ENCODE results near the gene KCTD5.

DNA sequence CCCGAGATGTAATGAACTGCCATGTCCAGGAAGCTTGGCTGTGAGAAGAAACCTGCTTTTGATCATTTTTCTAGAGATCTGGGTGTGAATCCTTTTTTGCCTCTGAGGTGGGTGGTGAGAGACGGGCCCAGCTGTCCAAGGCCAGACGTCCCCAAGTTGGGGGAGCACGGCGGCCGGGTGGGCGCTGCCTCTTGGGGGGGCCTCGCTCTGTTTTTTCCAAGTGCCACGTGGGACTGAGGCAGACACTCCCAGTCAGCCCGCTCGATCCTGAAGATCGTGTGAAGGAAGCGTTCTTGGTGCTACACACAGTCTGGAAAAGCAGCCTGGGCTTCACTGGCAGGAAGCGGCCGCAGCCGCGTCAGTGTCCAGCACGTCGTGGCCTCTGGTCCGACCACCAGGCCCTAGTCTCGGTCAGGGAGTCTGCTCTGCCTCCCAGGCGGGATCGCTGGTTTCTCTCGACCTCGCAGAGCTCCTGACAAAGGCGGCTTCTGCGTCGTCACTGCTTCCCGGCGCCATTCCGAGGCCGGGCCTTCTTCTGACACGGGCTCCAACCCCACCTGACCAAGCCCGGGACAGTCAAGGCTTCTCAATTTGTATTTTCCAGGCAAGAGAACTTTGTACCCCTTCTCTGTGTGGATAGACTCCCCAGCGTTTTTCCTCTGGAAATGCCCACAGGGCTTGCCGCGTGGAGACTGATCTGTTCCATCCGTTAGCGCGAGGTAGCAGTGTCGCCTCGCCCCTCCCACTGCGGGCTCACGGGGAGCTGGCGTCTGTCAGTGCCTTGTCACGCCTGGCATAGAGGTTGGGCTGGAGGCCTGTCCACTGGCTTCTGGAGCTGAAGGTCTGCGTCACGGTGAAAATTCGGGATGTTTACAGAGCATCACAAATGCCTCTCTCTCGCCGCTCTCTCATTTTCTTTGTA is 25.3 kb downstream of the KCTD5 start:
- TF ChIP-seq, protein P1, sequence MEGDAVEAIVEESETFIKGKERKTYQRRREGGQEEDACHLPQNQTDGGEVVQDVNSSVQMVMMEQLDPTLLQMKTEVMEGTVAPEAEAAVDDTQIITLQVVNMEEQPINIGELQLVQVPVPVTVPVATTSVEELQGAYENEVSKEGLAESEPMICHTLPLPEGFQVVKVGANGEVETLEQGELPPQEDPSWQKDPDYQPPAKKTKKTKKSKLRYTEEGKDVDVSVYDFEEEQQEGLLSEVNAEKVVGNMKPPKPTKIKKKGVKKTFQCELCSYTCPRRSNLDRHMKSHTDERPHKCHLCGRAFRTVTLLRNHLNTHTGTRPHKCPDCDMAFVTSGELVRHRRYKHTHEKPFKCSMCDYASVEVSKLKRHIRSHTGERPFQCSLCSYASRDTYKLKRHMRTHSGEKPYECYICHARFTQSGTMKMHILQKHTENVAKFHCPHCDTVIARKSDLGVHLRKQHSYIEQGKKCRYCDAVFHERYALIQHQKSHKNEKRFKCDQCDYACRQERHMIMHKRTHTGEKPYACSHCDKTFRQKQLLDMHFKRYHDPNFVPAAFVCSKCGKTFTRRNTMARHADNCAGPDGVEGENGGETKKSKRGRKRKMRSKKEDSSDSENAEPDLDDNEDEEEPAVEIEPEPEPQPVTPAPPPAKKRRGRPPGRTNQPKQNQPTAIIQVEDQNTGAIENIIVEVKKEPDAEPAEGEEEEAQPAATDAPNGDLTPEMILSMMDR (IDR thresholded peaks at IDR 0.05) = no peak
- no peak for TF ChIP-seq POLR2A (IDR thresholded peaks at IDR 0.05)
